Measurements from ENCODE around the gene ZNF319. TPM values are rescaled to one million over a fixed set of nuclear protein-coding genes. Genes with fewer than 3 reads are reported as not detected.

The ZNF319 gene
- total and polyA plus RNA-seq, 2 of the 4 experiments (the other 2 are of a cell fraction), result 0.90 to 6.3 TPM

- Histone ChIP-seq H3K56ac (ENCODE audit: extremely low read depth, insufficient read depth, low read length) (no peak overlapping the region), H3K9ac (ENCODE audit: low read depth, low read length) (no peak overlapping the region), H4K20me1 (ENCODE audit: insufficient read depth, low read length) (no peaks in the 10 kb centered on the region), H3K4ac (ENCODE audit: low read depth, low read length) (no peak overlapping the region), H3K14ac (replicated peaks; ENCODE audit: low read depth, low read length) (no peak overlapping the region), H2AK5ac (ENCODE audit: low read depth, low read length) (no peak overlapping the region), H3K27me3 (ENCODE audit: control insufficient read depth, insufficient read depth, low read length) (peaks cover 36% of the 10 kb centered on the region), H3K4me1 (ENCODE audit: control insufficient read depth, insufficient read depth, low read length) (no peaks in the 10 kb centered on the region), H2BK20ac (ENCODE audit: low read depth, low read length) (no peak overlapping the region), H3K4me2 (ENCODE audit: low read depth, low read length) (no peak overlapping the region), H2AFZ (replicated peaks; ENCODE audit: low read length, poor library complexity) (no peak overlapping the region), H2BK5ac (ENCODE audit: low read depth, low read length, poor library complexity, severe bottlenecking) (no peak overlapping the region), H4K8ac (ENCODE audit: low read depth in 2 of 2, low read length in 2 of 2) (no peak overlapping the region), H4K5ac (ENCODE audit: low read depth, low read length) (no peak overlapping the region), H2BK120ac (ENCODE audit: low read depth, low read length) (no peak overlapping the region), H3K23ac (ENCODE audit: low read depth, low read length) (no peak overlapping the region), H4K91ac (ENCODE audit: insufficient read depth, low read depth, low read length) (no peak overlapping the region), H3K27ac (ENCODE audit: insufficient read depth, low read length) (no peak overlapping the region), H3K79me1 (ENCODE audit: low read depth in 1 of 2, low read length in 2 of 2) (no peaks in the 10 kb centered on the region), H3K18ac (ENCODE audit: low read depth, low read length) (no peak overlapping the region), H3K9me3 (ENCODE audit: control insufficient read depth, insufficient read depth, low read length) (no peaks in the 10 kb centered on the region; the same call in 1 of the 2 replicates), H3K4me3 (ENCODE audit: insufficient read depth, low read depth, low read length) (no peak overlapping the region), H3K36me3 (ENCODE audit: control insufficient read depth, insufficient read depth, low read length) (no peaks in the 10 kb centered on the region), H2AK9ac (replicated peaks; ENCODE audit: low read depth, low read length, poor library complexity) (no peak overlapping the region), H3K9me1 (ENCODE audit: insufficient read depth, low read length) (no peaks in the 10 kb centered on the region), H2BK15ac (ENCODE audit: low read depth, low read length) (no peak overlapping the region)
- intact Hi-C loops (cut with micrococcal nuclease), result no loop called here
- ATAC-seq (ENCODE audit: low read depth), result no peak
- CTCF ChIA-PET, result interaction anchor here (1.3 kb wide), 1 partner anchor 17 kb away, joined by 4 read pairs; no protein-coding TSS in a partner anchor
- POLR2A ChIA-PET (ENCODE audit: unreplicated experiment), result no interaction called here
- dilution Hi-C loops (cut with HindIII; ENCODE audit: low sequenced_read_pairs, unreplicated experiment), result no loop called here
- no TSS peak for BruUV-seq (replicated peaks)
- in situ Hi-C loops (cut with MboI; ENCODE audit: low sequenced_read_pairs), result no loop called here
- TF ChIP-seq BHLHE40 (IDR thresholded peaks at IDR 0.05; ENCODE audit: low read depth, low read length), result no peak
- no peak for TF ChIP-seq CEBPB (IDR thresholded peaks at IDR 0.05; ENCODE audit: low read depth, low read length)
- TF ChIP-seq SMC3 (IDR thresholded peaks at IDR 0.05; ENCODE audit: low read depth, low read length), result no peak
- TF ChIP-seq MAZ (IDR thresholded peaks at IDR 0.05; ENCODE audit: borderline replicate concordance, low read depth, low read length), result no peak
- TF ChIP-seq RFX5 (IDR thresholded peaks at IDR 0.05; ENCODE audit: low read depth, low read length), result no peak
- 81% methylated on average over 4 of the region's 13 CpGs; no CpG with 5 or more reads in 1 of the 2 experiments for WGBS, 2 experiments (ENCODE audit: extremely low coverage in 2 of 2, insufficient read length in 1 of 2)
- DNase-seq, result no peak
Measured at GRCh38 chr16:57946181-57946801, 54.2 kb downstream of the ZNF319 start.
